ENCODE results near the gene ZNF516.

Gene ZNF516

DNA sequence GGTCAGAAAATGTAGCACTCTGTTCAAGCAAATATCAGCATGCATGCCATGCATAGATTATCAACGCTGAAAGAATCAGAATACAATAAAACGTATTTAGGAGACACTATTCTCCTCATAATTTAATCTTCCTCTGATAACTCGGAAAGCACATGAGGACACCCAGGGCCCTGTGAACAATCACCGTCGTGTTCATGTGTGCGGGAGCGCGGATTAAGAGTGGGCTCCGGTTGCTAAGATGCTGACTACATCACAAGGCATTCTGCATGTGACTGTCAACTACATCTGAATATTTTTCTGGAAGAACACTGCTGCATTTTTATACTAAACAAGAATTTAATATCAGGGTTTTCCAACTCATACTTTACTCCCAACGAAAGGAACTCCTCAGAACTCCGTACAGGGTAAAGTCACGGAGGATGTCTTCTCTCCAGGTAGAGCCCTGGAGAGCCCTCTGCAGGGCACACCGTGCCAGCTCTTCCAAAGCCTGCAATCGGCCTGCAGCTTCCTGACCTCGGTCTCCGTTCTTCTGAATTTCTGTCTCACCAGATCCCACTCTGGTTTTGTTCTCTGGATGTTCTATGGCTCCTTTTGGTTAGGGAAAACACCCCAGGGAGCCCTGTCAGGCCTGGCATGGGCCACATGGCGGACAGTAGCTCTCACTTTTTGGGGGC lies 59.6 kb downstream of the ZNF516 start:
- DNase-seq = no peak

DNA sequence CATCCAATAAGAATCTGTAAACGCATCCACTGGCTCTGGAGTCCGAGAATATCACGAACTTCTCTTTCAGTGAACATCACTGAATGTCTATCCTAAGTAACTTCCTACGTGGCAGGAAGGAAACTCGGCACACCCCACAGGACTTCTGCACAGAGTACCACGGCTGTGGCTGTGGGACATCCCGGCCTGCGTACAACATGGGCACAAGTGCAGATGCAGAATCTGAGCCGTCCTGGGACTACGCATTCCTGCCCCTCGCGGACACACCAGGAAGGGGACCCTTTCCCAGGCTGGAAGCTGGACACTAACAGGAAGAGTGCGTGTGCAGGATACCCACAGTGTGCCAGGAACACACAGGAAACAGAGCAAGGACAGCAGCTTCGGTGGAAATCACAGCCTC lies 60.6 kb downstream of the ZNF516 start:
- DNase-seq = no peak

DNA sequence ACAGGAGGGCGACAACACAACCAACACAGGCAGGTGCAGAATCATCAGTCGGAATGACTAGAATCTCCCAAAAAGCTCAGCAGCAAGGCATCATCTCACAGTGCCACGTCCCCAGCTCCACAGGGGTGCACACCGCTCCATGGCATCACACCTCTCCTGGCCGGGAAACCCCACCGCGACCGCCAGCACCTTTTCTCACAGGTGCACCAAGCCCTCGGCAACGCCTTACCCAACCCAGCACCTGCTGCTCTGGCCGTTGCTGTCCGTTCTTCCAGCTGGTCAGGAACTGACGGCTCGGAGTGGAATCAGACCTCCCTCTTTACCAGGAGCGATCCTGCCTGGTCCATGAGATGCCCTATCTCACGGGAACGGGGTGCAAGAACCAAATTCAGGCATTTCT lies 61.3 kb downstream of the ZNF516 start:
- no peak for DNase-seq

DNA sequence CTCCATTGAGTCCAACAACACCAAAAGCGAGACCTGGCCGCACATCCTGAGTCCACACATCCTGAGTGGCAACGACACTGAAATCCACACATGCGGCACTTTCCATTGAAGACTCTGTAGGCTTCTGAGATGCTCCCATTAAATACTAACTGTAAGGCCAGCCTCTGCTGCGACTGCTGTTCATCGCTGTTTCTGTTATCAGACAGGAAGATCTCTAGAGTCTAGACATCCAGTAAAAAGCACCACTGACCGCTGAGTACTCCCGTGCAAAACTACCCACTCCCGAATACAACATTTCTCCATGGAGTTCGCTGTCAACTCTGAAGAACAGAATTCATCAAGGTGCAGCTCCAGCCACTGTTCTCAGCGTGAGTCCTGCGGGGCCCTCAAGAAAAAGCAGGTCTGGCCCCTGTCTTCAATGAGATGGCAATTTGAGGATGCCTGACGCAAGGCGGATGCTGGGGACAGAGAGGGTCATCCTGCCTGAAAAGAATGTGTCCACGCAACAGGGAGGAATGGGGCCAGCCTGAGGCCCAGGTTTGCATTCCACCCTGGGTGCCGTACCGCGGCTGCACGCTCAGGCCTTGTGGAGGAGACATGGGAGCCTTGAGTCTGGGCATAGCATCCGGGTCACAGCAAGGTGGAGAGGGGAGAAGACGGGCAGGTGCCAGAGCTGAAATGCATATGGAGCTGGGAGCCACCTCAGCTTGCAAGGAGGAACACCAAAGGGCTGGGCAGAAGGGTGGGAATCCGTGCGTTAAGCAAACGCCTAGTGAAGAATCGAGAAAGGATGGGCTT lies 61.9 kb downstream of the ZNF516 start:
- DNase-seq = no peak

DNA sequence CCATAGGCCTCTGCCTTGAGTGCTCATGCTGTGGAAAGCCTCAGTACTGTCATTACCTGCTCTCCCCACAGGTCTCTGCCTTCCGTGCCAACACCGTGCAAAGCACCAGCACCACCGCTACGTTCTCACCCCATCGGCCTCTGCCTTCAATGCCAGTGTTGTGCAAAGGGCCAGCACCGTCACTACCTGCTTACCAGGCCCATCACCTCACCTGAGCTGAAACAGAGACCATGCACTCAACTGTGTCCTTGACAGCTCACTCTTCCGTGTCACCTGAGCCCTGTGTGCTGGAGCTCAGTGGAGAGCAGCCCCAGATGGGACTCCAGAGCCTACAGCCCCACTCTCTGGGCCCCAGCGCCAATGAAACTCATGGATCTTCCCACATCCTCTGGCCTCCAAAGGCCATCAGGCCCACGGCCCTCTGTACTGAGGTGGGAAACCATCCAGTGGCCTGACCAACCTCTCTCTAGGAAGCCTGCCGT lies 62.7 kb downstream of the ZNF516 start:
- DNase-seq = no peak

DNA sequence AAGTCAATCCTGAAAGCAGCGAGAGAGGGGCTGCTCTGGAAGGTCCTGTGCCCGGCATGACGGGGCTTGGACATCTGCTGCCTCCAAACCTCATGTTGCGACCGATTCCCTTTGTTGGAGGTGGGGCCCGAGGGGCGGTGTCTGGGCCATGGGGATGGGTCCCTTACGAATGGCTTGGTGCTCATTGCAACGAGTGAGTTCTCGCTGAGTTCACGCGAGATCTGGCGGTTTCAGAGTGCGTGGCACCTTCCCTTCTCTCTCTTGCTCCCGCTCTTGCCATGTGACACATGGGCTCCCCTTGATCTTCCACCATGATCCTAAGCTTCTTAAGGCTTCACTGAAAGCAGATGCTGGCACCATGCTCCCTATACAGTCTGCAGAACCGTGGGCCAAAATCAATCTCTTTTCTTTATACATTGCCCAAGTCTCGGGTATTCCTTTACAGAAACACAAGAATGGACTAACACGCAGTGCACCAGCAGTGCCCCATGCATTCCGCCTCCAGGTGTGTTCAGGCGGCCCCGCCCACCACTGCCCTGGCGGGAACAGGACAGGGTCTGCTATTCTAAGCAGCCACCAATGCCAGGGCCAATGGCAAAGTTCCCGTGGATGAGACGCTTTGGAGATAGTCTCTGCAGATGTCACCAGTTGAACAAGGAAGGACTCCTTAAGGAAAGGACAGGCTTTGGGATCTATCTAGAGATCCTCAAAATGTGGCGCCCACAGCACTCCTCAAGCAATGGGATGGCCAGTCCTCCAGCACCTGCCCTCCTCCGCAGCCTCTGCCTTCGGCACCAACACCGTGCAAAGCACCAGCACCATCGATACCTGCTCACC lies 63.4 kb downstream of the ZNF516 start:
- no peak for DNase-seq

DNA sequence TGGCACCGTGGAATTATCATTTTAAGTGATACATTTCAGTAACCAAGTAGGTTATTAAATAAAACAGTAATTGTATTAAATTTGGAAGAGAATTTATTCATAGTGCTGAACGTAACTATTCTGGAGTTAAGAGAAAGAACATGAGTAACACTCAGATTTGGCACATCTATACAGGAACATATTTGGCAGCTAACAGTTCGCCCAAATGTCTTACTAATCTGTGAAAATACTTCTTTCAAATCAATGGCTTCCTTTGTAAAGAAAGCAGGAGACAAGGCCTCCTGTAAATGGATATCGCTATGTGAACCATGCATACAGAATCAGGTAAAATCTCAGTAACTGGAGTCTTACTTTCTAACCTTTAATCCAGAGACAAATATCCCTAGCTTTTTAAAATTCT lies 64.4 kb downstream of the ZNF516 start:
- DNase-seq = no peak

DNA sequence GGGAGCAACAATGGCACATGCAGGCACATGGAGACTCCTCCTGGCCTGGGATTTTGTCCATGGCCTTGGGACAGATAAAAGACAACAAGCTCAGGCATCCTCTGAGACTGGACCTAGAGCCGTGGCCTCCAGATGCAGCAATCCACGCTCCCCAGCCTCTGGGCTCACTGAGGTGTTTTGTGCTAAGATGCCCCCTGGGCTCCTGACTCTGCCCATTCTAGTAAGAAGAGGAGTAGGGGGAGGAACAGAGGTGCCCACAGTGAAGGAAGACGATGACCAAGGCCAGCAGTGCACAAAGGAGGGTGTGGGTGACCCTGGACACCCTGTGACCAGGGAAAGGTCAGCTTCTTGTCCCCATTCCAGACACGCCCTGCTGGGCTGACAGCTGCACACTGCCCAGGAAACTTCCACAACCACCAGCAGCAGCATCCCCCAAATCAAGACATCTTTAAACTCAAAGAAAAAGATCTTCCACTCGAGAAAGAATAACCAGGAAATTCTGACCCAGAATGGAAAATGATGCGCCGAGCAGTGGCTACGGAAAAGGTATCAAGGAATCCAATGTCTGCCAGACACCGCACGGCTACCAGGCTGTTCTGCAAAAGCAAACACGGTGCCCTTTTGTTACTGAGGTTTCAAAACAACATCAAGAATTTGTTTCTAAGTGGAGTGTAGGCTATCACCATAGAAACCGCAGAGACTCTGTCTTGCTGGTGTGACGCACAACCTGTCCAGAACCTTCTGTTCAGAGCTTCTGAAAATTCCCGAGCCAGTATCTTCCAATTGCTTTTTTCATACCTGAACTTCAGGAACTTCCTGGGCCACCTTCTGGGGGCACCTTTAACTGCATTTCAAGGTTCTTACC lies 65.5 kb downstream of the ZNF516 start:
- no peak for DNase-seq

DNA sequence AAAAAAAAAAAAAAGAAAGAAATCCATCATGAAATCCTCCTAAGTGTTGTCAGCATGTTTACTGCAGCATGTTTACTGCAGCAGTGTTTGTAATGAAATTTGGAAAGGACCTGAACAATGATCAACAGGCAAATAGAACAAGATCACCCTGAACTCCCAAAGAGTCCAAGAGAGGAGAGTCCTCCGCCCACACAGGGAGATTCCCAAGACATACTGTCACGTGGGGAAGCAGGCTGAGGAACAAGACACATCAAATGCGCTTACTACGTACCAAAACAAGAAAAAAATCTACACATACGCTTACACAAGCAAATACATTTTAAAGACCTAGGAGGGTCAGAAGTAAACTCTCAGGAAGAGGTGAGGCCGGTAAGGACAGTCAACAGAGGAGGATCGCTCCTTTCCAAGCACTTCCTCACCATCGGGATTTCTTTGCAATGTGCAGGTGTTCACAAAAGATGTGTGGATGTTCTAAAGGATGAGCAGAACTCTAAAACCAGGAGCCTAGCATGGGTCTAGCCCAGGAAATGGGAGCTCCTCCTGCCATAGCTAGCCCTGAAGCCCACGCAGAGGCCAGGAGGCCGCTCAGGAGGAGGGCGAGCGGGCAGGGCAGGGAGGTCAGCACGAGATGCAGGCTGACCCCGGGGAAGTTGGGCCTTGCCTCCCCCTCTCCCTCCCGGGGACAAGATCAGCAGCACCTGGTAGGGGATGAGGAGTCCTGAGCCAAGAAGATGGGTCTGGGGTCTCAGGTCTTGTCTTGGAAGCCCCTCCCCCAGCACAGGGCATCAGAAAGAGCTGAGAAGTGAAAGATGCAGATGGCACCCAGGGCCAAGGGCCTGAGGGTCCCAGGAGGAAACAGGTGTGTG lies 66.4 kb downstream of the ZNF516 start:
- DNase-seq = no peak

DNA sequence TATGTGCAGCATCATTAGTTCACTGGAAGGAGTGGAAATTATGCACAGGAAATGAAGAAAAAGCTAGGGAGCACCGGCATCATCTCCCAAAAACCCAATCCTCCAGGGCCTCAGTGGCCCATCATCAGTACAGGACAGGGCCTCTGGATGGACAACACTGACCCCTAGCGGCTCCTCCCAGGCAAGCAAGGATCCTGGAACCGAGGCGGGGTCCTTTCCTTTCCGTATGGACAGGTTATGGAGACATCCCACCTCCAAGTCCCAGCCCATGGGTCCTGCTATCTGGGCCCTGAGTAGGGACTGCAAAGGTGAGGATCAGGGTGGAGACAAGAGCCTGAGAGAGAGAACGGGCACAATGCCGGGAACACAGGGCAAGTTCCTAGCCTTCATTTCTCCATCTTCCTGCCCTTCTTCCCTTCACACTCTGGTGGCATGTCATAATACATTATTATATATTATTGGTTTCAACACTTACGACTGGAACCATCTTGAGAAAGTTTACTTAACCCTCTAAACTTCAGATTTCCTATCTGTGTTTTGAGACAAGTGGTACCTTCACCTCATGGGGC lies 68.2 kb downstream of the ZNF516 start:
- DNase-seq = no peak

DNA sequence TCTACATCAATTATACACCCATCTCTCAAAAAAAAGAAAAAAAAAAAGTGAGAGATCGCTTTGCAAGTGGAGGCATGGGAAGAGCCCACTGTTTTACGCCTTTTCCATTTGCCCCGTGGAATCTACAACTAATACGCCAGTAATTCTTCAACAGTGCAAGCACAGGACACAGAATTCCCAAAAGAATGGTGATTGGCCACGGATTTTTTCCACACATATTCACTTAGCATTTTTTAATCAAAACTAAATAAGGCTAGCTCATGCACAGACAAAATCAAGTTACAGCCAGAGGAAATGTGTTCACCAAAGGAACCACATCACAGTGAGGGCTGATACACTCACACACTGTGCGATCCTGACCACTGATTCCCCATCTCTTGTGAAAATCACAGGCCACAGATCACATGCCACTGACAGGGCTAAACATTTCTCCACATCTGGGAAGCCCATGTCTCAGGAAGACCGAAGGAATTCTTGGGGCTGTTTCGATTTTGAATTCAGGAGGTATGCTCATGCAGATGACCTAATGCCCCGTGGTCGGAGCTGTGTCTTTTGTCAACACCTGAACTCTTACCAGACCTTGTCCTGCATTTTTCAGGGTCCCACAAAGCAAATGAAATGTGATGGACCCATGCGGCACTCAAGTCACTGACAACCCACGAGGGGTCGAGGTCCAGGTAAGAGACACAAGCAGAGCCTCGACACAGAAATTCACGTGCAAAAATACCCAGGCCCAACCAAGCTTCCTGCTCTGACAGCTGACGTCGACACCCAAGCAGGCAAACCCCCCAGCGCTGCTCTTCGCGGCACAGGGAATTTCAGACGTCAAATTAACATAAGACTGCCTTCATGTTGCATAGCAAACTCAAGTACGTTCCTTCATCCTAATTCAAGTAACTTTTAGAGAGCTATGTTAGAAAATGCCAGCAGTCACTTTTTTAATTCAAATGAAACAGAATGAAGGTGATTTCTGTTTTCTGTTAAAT lies 69.6 kb downstream of the ZNF516 start:
- no peak for DNase-seq

DNA sequence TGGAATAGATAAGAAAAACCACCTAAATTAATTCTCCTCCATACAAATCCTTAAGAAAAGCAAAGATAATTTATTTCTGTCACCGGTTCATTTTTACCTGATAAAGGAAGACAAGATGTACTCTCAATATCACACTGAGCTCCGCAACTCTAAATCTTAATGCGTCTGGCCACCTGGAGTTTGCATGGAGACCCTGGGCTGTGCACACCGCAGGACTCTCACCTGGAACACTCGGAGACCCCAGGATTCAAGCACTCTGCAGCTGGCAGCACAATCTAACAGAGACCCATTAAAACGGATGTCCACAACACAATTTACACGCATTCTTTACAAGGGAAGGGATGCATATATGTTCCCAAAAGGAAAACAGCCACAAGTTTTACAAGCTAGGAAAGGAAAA lies 72.2 kb downstream of the ZNF516 start:
- DNase-seq = no peak

DNA sequence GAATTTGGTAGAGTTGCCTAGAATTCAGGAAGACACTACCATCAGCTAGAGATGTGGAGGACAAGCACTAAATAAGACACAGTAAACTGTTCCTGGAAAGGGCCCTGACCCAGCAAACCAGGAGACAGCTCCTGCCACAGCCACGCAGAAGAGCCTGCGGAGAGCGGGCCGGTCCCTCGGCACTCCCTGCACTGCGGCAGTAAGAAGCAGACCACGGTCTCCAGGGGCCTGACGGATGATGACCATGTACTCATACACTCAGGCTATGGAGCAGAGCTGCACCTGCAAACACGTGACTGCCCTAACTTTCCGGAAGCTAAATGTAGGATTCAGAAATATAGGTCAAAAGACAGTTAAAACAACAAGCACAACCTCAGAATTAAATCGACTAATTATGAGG lies 72.9 kb downstream of the ZNF516 start:
- DNase-seq = no peak

DNA sequence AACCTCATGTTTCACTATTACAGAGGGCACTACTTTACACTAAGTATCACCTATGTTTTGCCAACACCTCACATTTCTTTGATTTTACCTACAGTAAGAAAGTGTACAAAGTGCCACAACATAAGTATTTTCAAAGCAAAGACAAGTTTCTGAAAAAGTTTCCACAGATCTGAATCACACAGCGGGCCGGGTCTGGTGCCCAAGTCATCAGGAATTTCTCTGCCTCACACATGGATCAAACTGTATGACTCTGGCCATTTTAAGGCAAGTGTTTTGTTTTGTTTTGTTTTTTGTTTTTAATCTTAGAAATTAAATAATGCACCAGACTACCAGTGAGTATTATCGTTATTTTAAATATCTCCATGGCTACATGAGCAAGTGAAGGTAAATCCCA lies 73.4 kb downstream of the ZNF516 start:
- no peak for DNase-seq

DNA sequence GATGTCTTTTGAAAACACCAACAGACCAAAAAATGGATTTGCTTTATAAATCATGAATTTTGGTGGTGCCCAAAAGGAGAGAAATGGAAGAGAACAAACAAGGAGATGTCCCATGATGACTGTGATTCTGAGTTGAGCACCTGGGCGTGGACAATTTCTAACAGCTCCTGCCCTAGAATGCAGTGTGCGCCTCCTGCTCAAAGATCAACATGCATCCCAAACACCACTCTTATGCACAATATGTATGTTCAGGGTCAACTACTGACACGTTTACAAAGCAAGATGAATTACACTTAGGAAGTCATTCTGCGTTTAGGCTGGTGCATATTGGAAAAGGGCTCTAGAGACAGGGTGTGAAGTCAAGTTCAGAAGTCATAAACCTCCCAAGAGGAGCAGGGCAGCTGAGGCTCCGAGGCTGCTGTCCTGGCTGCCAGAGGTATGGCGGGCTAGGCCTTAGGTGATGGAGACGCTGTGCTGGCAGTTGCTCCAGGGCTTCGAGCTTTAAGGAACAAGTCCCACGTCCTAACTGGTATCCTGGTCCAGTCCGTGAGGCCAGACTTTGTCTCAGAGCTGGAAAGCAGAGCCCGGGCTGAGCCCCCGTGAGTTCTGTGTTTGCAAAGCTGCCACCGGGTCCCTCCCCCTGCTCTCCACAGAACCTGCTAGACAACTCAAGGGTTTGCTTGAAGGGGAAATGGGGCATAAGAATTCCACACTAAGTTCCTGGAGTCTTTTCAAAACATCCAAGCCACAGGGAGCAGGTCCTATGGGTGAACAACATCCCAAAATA lies 74.0 kb downstream of the ZNF516 start:
- DNase-seq = no peak

DNA sequence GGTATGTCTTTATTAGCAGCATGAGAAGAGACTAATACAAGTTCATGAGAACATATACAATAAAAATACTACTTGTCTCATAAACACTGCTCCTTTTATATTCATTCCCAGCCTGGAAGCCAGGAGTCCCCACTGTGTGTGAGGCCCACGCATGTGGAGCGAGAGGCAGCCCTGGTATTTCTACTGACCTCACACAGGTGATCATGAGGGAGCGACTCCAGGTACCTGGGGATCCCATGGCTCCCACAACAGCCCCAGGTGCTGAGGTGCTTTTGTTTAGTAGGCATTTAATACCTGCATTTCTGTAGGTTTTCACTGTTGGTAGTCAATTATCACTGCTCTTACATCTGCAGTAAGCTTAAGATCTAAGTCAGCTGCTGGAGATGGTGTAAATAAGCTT lies 75.2 kb downstream of the ZNF516 start:
- DNase-seq = no peak

DNA sequence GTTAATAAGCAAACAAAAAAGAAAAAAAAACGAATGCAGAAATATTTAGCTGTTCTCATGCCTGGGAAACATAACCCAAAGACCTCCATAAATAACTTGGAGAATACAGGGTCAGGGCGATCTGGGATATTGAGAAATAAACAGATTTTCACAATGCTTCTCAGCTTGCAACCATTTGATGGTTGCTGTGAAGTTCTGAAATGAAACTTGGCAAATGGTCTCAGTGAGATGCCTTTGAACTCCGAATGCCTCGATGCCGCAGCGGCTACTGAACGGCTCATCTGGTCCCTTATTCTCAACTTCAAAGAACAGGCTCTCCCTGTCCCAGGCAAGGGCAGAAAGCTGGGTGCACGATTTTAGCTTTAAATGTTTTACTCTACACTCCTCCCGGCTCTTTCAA lies 78.1 kb downstream of the ZNF516 start:
- DNase-seq = no peak

DNA sequence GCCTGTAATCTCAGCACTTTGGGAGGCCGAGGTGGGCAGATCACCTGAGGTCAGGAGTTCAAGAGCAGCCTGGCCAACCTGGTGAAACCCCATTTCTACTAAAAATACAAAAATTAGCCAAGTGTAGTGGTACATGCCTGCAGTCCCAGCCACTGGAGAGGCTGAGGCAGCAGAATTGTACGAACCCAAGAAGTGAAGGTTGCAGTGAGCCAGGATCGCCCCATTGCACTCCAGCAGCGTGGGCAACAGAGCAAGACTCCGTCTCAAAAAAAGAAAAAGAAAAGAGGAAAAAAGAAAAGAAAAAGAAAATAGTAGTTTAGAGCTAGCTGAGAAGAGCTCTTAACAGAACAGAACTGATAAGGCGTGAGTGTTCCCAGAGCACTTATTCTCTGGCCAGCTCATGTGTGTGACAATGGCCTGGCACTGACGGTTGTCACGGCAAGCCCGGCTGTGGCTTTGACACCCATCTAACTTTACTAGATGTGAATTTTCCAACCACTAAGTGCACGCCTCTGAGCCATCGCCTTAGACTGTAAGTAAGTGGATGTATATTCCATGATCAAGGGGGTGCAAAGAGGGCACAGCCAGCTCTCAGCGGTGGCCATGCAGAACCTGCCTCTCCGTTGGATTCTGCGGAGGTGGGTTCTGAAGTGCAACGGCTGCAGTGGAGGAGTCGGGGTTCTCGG lies 80.0 kb downstream of the ZNF516 start:
- no peak for DNase-seq

Data from NCI-H524 (cell line).